ENCODE data around the gene BLOC1S5.
A peak's percentile ranks its signal among the peaks of the same experiment; 100 is the strongest.

Gene BLOC1S5, protein sequence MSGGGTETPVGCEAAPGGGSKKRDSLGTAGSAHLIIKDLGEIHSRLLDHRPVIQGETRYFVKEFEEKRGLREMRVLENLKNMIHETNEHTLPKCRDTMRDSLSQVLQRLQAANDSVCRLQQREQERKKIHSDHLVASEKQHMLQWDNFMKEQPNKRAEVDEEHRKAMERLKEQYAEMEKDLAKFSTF

DNA sequence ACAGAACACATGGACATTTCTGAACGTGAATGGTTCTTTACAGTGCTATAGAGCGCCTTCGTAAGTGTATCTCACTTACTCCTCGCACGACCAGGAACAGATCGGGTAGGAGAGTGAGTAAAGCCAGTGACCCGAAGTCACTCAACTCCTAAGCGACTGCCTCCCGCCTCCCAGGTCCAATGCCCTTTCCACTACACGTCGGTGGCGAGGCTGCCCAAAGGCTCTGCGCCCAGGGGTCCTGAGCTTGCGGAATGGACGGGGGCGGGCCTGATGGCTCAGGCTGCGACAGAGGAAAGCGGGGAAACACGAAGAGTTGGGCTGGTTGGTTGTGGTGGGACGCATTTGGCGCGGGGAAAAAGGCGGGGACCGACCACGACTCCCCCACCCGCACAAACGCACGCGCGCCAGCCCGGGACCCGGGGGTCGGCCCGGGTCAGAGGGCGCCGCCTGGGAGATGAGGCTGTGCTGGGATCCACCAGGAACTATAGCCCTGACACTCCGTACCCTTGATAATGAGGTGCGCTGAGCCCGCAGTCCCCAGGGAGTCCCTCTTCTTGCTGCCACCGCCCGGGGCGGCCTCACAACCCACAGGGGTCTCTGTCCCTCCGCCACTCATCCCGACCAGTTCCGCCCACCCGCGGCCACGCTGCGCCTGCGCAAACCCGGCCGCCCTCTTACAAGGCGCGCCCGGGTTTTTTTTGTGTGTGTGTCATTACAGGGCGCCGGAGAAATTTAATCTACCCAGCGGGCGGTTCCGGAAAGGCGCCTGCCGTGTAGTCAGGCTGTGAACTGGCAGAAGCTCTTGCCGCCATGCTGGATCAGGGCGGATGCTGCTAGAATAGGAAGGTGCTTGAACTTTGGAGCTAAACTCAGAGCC lies at the start of gene BLOC1S5:
Gene BLOC1S5, minus strand, starts transcription at position 629 of the 877 bp plus-strand sequence. Its CDS starts 13 bp downstream, at position 616.
- in situ Hi-C loops (cut with MboI; ENCODE audit: low pct_unique_long_range_greater_than_20kb, low sequenced_read_pairs) = no loop called here
- DNase-seq = peak; percentile 99

DNA sequence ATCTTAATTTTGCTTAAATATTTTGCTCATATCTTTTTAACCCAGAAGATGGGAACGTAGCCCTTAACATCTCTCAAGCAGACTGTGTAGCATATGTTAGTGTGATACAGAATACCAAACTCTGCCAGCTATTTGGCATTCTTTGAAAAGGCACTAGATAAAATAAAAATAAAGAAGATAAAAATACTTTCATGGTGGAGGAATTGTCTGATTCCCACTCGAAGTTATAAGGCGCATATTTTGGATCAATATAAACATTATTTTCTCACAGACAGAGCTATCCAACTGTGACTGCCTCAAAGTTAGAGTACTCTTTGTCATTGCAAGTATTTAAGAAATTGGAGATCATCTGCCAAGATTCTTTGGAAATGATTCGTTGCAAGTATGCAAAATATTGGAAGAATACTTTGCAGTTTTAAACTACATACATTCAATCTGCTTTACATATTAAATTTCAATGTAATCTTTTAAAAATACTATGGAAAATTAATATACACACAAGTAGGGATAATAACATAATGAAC lies 49.0 kb upstream of the BLOC1S5 start:
- in situ Hi-C loops (cut with MboI; ENCODE audit: low pct_unique_long_range_greater_than_20kb, low sequenced_read_pairs) = no loop called here

DNA sequence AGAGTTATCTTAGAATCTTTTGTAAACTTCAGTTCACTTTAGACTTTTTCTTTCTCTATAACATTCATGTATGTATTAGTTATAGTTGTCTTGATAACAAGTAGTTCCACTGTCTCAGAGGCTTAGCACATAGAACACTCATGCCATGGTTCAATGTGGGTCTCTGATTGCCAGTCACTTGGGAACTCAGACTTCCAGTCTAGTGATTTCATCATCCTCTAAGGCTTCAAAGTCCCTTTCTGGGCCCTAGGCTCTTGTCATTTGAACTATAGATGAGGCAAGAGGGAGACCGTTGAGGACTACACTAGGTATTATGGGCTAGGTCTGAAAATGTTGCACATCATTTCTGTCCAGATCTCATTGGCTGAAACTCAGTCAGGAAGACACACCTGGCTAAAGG lies 46.5 kb upstream of the BLOC1S5 start:
- no peak for DNase-seq
- in situ Hi-C loops (cut with MboI; ENCODE audit: low pct_unique_long_range_greater_than_20kb, low sequenced_read_pairs) = no loop called here

More for the DNA sequence above, 49.0 kb upstream of the BLOC1S5 start:
- no peak for DNase-seq

DNA sequence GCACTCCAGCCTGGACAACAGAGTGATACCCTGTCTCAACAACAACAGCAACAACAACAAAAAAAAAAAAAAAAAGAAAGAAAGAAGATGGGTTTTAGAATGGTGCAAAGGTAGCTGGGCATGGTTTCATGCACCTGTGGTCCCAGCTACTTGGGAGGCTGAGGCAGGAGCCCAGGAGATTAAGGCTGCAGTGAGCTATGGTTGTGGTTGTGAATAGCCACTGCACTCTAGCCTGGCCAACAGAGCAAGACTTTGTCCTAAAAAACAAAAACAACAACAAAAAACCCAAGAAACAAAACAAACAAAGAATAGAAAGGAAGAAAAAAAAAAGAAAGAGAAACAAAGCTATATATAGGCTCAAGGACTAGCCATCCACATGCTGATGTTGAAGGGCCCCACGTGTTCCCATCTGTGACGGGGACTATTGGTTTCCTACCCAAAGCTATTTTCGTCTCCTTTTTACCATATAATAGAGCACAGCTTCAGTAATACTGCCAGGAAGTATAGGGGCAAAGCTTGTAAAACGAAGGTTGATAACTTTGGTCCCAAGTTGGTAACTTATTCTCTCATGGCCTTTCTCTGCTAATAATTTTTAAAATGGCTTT lies 46.0 kb upstream of the BLOC1S5 start:
- in situ Hi-C loops (cut with MboI; ENCODE audit: low pct_unique_long_range_greater_than_20kb, low sequenced_read_pairs) = no loop called here

DNA sequence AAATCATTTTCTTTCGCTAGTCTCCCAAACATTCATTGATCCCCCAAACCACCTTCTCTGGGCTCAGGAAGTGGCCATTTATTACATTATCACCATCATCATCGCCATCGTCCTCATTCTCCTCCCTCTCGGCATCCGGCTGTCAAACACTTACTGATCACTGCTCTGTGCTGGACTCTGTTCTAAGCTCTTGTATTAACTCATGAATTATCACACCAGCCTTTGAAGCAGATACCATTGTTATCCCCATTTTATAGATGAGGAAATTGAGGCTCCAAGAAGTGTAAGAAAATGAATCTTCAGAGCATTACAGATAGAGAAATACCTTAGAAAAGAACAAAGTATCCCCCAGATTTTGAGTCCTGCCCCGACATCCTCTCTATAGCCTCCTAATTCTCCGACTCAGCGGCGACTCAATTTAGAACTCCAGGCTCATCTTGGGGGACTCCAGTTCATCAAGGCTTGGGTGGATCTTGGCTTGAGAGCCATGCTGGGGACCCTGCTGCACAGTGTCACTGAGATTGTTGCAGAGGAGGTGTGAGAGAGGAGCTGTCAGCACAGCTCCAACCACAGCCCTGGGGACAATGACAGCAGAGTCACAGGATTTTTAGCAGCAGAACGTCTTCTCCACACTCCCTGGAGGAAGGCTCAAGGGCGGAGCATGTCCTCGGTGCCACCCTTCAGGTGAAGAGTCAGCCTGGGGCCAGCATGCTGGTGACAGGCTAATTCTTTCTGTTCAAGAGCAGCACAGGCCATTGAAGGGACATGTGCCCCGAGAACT lies 44.8 kb upstream of the BLOC1S5 start:
- DNase-seq = no peak
- in situ Hi-C loops (cut with MboI; ENCODE audit: low pct_unique_long_range_greater_than_20kb, low sequenced_read_pairs) = no loop called here

More for the DNA sequence above, 46.0 kb upstream of the BLOC1S5 start:
- no peak for DNase-seq

DNA sequence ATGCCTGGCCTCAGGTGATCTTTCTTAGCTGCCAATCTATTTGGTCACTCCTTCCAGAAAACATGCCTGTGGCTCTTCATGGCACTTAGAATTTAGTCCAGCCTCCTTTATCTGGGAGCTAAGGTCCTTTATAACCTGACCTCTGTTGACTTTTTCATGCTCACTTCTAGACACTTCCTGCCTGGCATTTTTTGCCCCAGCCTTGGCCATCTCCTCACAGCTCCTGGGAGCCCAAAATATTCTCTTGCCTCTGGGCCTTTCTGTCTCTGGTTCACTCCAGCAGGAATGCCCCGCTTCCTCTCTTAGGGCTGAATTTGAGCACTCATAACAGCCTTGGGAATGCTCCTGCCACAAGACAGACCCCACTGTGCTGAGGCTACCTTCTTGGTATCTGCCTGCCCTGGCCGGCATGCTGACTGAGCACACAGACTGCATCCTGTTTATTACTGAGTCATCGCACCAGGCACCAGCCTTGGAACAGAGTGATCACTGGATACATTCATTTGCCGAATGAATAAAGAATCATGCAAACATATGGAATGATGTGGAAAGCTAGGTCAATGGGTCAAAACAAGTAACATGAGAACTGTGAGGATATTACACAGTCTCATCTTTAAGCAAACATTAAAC lies 44.0 kb upstream of the BLOC1S5 start:
- in situ Hi-C loops (cut with MboI; ENCODE audit: low pct_unique_long_range_greater_than_20kb, low sequenced_read_pairs) = no loop called here
- DNase-seq = no peak

DNA sequence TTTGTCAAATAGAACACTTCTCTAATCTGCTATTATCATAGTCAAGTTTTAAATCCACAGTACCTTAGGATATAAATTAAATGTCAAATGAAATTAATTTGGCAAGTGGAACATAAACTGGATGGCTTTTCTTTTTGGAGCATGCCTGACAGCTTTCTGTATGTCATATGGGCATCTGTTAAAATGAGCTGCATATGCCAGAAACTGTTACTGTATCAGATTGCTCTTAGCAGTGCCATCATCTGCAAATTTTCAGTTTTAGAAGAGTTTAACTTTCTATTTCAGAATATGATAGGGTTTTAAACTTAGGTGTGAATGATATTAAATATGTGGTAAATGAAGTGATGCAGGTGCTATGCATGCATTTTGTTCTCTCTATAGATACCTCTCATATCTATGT lies 41.6 kb upstream of the BLOC1S5 start:
- no peak for DNase-seq
- in situ Hi-C loops (cut with MboI; ENCODE audit: low pct_unique_long_range_greater_than_20kb, low sequenced_read_pairs) = no loop called here

DNA sequence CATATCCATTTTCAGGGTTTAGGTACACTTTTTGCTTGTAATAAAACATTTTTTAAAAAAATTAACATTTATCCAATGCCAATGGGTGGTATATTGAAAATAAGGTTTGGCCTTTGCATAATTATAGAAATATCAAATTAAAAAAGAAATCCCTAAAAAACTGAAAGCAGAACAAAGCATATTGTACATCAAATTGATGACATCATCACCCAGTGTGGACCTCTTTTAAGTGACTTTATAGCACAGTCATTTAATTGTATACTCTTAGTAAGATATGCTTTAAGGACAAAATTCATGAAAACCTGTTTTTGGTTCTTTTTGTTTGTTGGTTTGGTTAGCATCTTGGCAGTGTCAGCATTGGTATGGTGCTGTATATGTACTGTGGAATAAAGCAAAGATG lies 39.5 kb upstream of the BLOC1S5 start:
- DNase-seq = no peak
- in situ Hi-C loops (cut with MboI; ENCODE audit: low pct_unique_long_range_greater_than_20kb, low sequenced_read_pairs) = no loop called here

DNA sequence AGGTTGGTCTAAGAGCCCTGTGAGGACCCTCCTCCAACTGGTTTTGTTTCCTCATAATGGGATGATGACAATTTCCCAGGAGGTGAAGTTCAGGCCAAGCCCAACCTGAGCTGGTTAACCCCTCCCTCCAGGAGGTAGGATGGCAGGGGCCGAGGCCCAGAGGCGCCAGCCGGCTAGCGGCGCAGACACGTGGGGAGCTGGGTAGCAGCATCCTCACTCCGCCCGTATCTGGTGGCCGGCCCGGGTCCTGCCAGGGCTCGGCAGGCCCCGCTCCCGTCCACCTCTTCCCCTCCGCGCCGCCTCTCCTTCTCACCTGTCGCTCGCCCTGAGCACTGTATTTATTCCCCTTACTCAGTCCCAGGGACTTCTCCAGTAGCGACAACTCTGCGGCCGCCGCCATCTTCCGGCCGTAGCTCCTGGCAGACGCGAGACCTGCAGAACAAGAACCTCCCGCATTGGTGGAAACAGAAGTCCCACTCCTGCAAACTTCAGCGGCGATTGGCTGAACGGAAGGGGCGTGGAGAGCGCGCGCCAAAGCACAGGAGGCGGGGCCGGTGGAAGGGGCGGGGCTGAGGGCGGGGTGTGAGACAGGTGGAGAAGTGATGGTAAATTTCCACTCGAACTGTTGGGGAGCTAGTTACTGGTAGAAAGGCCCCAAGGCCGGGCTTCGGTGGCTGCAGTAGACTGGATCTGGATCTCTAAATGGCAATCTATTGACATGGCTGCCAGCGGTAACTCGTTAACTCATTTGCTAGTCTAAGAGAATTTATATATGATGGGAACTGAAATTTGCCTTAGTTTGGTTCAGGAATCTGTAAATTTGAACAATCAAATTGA lies 38.2 kb upstream of the BLOC1S5 start, which contains the start of gene EEF1E1:
Gene EEF1E1, minus strand, starts transcription at position 427 of the 837 bp plus-strand sequence. Its CDS starts 27 bp downstream, at position 400.
- DNase-seq = peak; percentile 92
- in situ Hi-C loops (cut with MboI; ENCODE audit: low pct_unique_long_range_greater_than_20kb, low sequenced_read_pairs) = no loop called here

DNA sequence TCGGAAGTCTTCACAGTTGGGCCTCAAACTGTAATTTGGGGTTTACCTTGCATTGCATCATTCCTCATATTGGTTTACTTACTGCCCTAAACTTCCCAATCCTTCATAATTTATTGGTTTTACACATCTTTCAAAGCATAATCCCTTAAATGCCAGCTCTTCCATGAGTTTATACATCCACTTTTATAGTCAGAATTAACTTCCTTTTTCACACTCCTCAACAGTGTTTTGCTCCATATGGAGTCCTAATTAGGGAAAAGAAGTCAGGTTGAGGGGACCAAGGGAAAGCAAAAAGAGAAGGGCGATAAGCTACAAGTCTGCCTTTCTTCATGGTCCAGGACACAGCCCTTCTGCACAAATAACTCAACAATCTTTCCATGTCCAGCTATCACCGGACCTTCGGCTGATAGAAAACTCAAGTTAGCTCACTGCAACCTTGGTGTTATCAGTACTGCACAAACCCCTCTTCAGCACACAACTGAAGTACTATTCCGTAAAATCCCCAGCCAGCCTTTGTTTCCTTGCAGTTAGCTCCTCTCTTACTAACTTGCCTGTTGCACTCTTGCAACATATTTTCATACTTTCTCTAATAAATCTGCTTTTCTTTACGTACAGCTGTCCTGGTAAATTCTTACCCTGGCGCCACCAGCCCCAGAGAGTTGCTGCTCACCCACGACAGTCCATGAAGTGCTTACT lies 36.1 kb upstream of the BLOC1S5 start:
- in situ Hi-C loops (cut with MboI; ENCODE audit: low pct_unique_long_range_greater_than_20kb, low sequenced_read_pairs) = no loop called here
- no peak for DNase-seq

DNA sequence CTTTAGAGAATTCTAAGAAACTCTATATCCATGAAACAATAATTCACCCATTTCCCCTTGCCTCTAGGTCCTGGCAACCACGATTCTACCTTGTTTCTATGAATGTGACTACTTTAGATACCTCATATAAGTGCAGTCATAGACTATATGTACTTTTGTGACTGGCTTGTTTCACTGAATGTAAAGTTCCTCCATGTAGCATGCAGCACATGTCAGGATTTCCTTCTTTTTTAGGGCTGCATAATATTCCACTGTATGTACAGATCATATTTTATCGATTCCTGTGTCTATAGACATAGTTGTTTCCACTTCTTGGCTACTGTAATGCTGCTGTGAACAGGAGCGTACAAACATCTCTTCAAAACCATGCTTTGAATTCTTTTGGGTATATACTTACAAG lies 26.5 kb upstream of the BLOC1S5 start:
- in situ Hi-C loops (cut with MboI; ENCODE audit: low pct_unique_long_range_greater_than_20kb, low sequenced_read_pairs) = no loop called here
- DNase-seq = no peak

DNA sequence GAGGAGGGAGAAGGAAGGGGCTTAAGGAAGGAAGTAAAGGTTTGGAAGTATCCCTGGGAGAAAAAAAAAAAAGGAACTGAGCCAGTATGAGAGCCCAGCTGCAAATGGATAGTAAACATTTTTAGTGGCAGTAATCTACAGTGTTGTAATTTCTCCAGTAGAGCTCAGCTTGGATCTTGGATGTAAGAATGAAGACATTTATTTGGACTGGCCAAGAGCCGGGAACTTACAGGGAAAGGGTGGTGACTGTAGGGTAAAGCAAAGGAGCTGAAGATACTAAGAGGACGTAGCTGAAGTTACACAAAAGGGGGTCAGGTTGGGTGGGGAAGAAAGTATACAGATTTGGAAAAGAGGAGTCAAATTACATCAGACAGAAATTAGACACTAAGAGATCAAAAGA lies 24.7 kb upstream of the BLOC1S5 start:
- in situ Hi-C loops (cut with MboI; ENCODE audit: low pct_unique_long_range_greater_than_20kb, low sequenced_read_pairs) = no loop called here

DNA sequence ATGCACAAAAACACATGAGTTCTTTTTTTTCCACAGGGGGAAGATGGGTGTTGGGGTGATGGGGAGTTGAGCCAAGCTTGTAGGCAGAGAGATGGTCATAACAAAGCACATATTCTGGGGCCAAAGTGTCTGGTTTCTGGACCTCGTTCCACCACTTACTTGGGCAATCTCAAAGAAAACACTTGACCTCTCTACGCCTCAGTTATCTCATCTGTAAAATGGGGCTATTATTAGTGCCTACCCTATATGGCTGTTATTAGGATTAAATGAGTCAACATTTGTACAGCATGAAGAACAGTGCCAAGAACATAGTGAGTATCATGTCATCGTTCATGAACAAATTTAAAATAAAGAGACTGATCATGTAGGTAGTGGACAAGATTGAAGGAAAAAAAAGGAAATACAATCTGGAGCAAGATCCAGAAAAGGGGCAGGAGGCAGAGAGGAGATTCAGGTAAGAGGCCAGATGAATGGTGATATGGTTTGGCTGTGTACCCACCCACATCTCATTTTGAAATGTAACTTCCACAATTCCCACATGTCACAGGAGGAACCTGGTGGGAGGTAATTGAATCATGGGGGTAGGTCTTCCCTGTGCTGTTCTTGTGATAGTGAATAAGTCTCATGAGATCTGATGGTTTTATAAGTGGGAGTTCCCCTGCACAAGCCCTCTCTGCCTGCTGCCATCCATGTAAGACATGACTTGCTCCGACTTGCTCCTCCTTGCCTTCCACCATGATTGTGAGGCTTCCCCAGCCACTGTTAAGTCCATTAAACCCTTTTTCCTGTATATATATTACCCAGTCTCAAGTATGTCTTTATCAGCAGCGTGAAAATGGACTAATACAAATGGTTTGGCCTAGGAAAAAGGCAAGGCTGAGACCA lies 23.9 kb upstream of the BLOC1S5 start:
- no peak for DNase-seq
- in situ Hi-C loops (cut with MboI; ENCODE audit: low pct_unique_long_range_greater_than_20kb, low sequenced_read_pairs) = no loop called here

More for the DNA sequence above, 24.7 kb upstream of the BLOC1S5 start:
- DNase-seq = no peak

DNA sequence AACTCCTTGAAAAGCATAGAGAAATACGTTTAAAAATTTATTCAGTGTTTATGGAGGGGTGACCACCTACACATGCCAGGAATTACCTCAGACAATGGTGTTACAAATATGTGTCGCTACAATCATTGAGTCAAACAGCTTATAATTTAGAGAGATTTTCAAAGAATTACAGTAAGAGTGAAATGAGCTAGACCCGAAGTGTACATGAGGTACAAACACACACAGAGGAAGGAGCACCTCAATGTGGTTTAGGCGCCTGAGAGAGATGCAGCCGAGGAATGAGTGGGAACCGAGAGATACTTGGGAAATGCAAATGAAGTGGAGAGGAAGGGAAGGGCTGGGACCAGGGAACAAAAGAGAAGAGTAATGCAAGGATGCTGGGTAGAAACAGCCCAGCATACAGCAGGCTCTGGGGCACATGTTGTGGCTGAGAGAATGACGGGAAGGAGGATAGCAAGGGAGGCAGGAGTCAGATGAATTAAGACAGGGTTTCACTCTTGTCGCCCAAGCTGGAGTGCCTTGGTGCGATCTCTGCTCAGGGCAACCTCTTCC lies 22.6 kb upstream of the BLOC1S5 start:
- no peak for DNase-seq
- in situ Hi-C loops (cut with MboI; ENCODE audit: low pct_unique_long_range_greater_than_20kb, low sequenced_read_pairs) = no loop called here

DNA sequence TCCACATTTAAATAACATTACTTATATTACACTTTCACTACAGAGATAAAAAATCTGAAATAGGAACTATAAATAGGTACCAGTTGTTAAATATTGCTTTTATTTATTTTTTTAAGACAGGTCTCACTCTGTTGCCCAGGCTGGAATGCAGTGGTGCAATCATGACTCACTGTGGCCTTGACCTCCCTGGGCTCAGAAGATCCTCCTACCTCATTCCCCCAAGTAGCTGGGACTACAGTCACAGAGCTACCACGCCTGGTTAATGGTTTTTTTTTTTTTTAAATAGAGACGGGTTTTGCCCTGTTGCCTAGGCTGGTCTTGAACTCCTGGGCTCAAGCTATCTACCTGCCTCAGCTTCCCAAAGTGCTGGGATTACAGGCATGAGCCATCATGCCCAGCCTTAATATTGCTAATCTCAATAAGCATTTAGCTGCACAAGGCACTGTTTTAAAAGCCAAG lies 20.9 kb upstream of the BLOC1S5 start:
- no peak for DNase-seq
- in situ Hi-C loops (cut with MboI; ENCODE audit: low pct_unique_long_range_greater_than_20kb, low sequenced_read_pairs) = no loop called here

DNA sequence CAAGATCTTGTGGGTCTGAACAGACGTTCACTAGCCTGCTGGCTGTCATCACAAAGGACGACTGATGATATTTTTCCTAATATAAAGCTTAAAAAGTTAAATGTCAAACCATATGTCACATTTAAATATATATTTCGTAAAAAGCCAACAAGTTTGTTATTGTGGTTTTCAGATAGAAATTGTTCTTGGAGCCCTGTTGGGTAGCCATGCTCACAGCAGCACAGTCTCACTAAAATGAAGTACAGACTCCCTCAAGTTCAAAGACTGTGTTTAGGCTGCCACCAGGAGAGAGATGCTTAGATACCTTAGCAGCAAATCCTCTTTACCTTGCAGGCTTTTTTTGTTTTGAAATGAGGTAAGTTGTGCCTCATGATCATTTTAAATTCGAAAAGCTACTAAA lies 20.4 kb upstream of the BLOC1S5 start:
- DNase-seq = no peak
- in situ Hi-C loops (cut with MboI; ENCODE audit: low pct_unique_long_range_greater_than_20kb, low sequenced_read_pairs) = no loop called here
